ENCODE data around the gene GPC5.

DNA sequence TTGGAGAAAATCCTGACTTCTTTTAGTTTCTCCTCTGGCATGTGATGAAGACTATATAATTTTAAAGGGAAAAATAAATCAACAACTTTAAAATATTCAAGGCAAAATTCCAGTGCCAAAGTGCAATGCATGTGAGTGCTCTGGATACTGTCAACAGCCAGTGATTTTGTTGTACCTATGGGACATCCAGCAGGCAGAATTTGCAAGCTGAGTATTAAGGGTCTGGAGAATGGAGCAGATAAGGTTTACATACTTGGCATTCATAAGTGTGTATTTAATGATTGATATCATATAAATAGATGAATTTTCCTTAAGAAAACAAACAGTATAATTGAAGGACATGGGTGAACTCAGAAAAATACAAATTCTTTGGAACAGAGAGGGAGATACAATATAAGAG lies 703.4 kb downstream of the GPC5 start:
- TF ChIP-seq, protein P1, sequence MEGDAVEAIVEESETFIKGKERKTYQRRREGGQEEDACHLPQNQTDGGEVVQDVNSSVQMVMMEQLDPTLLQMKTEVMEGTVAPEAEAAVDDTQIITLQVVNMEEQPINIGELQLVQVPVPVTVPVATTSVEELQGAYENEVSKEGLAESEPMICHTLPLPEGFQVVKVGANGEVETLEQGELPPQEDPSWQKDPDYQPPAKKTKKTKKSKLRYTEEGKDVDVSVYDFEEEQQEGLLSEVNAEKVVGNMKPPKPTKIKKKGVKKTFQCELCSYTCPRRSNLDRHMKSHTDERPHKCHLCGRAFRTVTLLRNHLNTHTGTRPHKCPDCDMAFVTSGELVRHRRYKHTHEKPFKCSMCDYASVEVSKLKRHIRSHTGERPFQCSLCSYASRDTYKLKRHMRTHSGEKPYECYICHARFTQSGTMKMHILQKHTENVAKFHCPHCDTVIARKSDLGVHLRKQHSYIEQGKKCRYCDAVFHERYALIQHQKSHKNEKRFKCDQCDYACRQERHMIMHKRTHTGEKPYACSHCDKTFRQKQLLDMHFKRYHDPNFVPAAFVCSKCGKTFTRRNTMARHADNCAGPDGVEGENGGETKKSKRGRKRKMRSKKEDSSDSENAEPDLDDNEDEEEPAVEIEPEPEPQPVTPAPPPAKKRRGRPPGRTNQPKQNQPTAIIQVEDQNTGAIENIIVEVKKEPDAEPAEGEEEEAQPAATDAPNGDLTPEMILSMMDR (IDR thresholded peaks at IDR 0.05; ENCODE audit: insufficient read depth, low read length, poor library complexity, severe bottlenecking): no peak
- TF ChIP-seq EZH2phosphoT487 (conservative IDR thresholded peaks at IDR 0.05; ENCODE audit: low read length): no peak

Measured in SU-DHL-6 (cell line).